DMS114 treated with DMSO at 0.1 percent for 48 hours (cell line): ENCODE data around the gene RNASE4.
"Not testable (repeated sequence)": the region's sequence is repeated elsewhere in the genome, so short reads cannot be mapped to it uniquely, and the experiment has no call there.

ENCODE experiments used
- DNase-seq: peaks from one replicate; lab custom pipeline; 2025; ENCODE audit not compliant: unreplicated experiment; lab: John Stamatoyannopoulos, UW

Gene RNASE4

GRCh38 chr14:20697273-20698017, 13.1 kb downstream of the RNASE4 start:
- peak; percentile 57 for DNase-seq

GRCh38 chr14:20698018-20698329, 13.6 kb downstream of the RNASE4 start:
- no peak for DNase-seq

- no peak for DNase-seq
Measured at GRCh38 chr14:20698934-20699333, 14.6 kb downstream of the RNASE4 start.

- DNase-seq, result no peak
Measured at GRCh38 chr14:20699931-20700330, 15.6 kb downstream of the RNASE4 start.

GRCh38 chr14:20700965-20701364, 16.6 kb downstream of the RNASE4 start:
- not testable (repeated sequence) for DNase-seq

GRCh38 chr14:20706657-20707355, 22.4 kb downstream of the RNASE4 start:
- no peak for DNase-seq

- no peak for DNase-seq
Measured at GRCh38 chr14:20707622-20708021, 23.3 kb downstream of the RNASE4 start.

- no peak for DNase-seq
Measured at GRCh38 chr14:20711261-20711660, 26.9 kb downstream of the RNASE4 start.

- DNase-seq, result no peak
Measured at GRCh38 chr14:20711685-20712084, 27.3 kb downstream of the RNASE4 start.

GRCh38 chr14:20712904-20713303, 28.5 kb downstream of the RNASE4 start:
- no peak for DNase-seq

- DNase-seq, result no peak
Measured at GRCh38 chr14:20714593-20715250, 30.4 kb downstream of the RNASE4 start.

- DNase-seq, result no peak
Measured at GRCh38 chr14:20719777-20720176, 35.4 kb downstream of the RNASE4 start.

GRCh38 chr14:20720741-20721140, 36.4 kb downstream of the RNASE4 start:
- no peak for DNase-seq

- no peak for DNase-seq
Measured at GRCh38 chr14:20722016-20722415, 37.7 kb downstream of the RNASE4 start.

- no peak for DNase-seq
Measured at GRCh38 chr14:20723488-20723887, 39.1 kb downstream of the RNASE4 start.

GRCh38 chr14:20726121-20726520, 41.8 kb downstream of the RNASE4 start:
- DNase-seq, result not testable (repeated sequence)

- DNase-seq, result no peak
Measured at GRCh38 chr14:20726531-20726930, 42.2 kb downstream of the RNASE4 start.

GRCh38 chr14:20730891-20731290, 46.5 kb downstream of the RNASE4 start:
- no peak for DNase-seq

GRCh38 chr14:20732477-20732876, 48.1 kb downstream of the RNASE4 start:
- DNase-seq, result no peak

GRCh38 chr14:20732979-20733635, 48.7 kb downstream of the RNASE4 start:
- no peak for DNase-seq

- DNase-seq, result no peak
Measured at GRCh38 chr14:20733684-20734429, 49.5 kb downstream of the RNASE4 start.
